Lung (tissue), 12 donors: Measurements from ENCODE around the gene XPR1. TPM values are rescaled to one million over a fixed set of nuclear protein-coding genes. Genes with fewer than 3 reads are reported as not detected.
A peak's percentile ranks its signal among the peaks of the same experiment; 100 is the strongest.

Source experiments
- ATAC-seq: fragments of 200-7000 bp; cut with Tn5 transposase; one replicate; pipeline ENCODE4 v1.9.1; 2020; ENCODE audit warnings: moderate number of reproducible peaks; ENCODE audit not compliant: insufficient read depth, low FRiP score
- DNase-seq, 3 donors: peaks; one replicate each; pipeline ENCODE4 v3.0.0-alpha.2; 2013 to 2017
- H3K27ac ChIP-seq, 2 donors: one replicate each; pipeline ENCODE4 v1.5.1; 2013; ENCODE audit warnings: mild to moderate bottlenecking in 2 of 2, moderate library complexity in 2 of 2, control low read depth in 1 of 2, inconsistent platforms in 1 of 2, low read depth in 1 of 2, low read length in 1 of 2
- H3K27me3 ChIP-seq, 3 donors: one replicate each; pipeline ENCODE4 v1.5.1; 2013; ENCODE audit warnings: low read length in 2 of 3; ENCODE audit not compliant: control insufficient read depth in 3 of 3, insufficient read depth in 3 of 3
- H3K36me3 ChIP-seq, 4 donors: one replicate each; pipeline ENCODE4 v1.5.1; 2013; ENCODE audit warnings: low read length in 4 of 4, mild to moderate bottlenecking in 1 of 4, moderate library complexity in 1 of 4; ENCODE audit not compliant: control insufficient read depth in 4 of 4, insufficient read depth in 4 of 4
- H3K4me1 ChIP-seq, 5 donors: one replicate each; pipeline ENCODE4 v1.5.1; 2013; ENCODE audit warnings: low read length in 5 of 5, mild to moderate bottlenecking in 2 of 5, moderate library complexity in 1 of 5; ENCODE audit not compliant: control insufficient read depth in 5 of 5, insufficient read depth in 5 of 5
- H3K4me3 ChIP-seq: one replicate; pipeline ENCODE4 v1.5.1; 2013; ENCODE audit warnings: mild to moderate bottlenecking, control low read depth, moderate library complexity
- H3K9ac ChIP-seq, 2 donors: one replicate each; pipeline ENCODE4 v1.5.1; 2013; ENCODE audit warnings: low read length in 2 of 2, control low read depth in 1 of 2; ENCODE audit not compliant: insufficient read depth in 1 of 2
- H3K9me3 ChIP-seq, 4 donors: one replicate each; pipeline ENCODE4 v1.5.1; 2013; ENCODE audit warnings: low read length in 3 of 4, mild to moderate bottlenecking in 1 of 4, moderate library complexity in 1 of 4; ENCODE audit not compliant: control insufficient read depth in 4 of 4, insufficient read depth in 3 of 4
- CTCF ChIP-seq: IDR thresholded peaks from 2 replicates; pipeline ENCODE4 v1.5.1; 2012; ENCODE audit warnings: mild to moderate bottlenecking; ENCODE audit errors: control extremely low read depth, extremely low read depth
- WGBS, 2 donors: extraction: QIAGEN DNeasy Blood & Tissue Kit; methylation state at CpG; one replicate each; pipeline ENCODE4 v1.1.7; 2013; 5-methylcytosine and 5-hydroxymethylcytosine counted together
- polyA plus RNA-seq, 2 donors: library from polyadenylated mRNA; stranded (reverse); fragments of 200-250 nt; gene quantifications; one replicate each; pipeline ENCODE4 v1.2.1, GENCODE V29; 2013
- total RNA-seq, 2 donors: library from RNA; depleted of rRNA in 1 of 2; stranded (reverse); fragments of >200 nt in 1 of 2; gene quantifications; one replicate each; pipeline ENCODE4 v1.2.1, GENCODE V29; 2014 to 2021
- donor health status: control.
- donor health status: control.
- donor health status: Bipolar disorder and iron deficiency.
- donor health status: healthy.
- donor health status: DM: yes; HTN: yes; CAD: no.

The XPR1 gene
- total and polyA plus RNA-seq, 4 donors: 7.4 to 44.0 (median 21.9) TPM

- Histone ChIP-seq H3K27me3 (no peaks in the 10 kb centered on the region), H3K4me3 (no peak overlapping the region), H3K9me3 (no peaks in the 10 kb centered on the region), H3K27ac (no peak overlapping the region), H3K36me3 (peaks cover 0 to 2% (median 0%) of the 10 kb centered on the region in 4 donors), H3K9ac (no peak overlapping the region), H3K4me1 (peaks cover 0 to 9% (median 0%) of the 10 kb centered on the region in 5 donors)
- ATAC-seq (no peak), DNase-seq (no peak)
- TF ChIP-seq CTCF: no peak
Measured at GRCh38 chr1:180672505-180672904, 40.7 kb downstream of the XPR1 start.

- Histone ChIP-seq H3K27me3 (no peaks in the 10 kb centered on the region), H3K4me1 (peaks cover 0 to 9% (median 0%) of the 10 kb centered on the region in 5 donors), H3K9ac (no peak overlapping the region), H3K27ac (no peak overlapping the region), H3K4me3 (no peak overlapping the region), H3K36me3 (no peaks in the 10 kb centered on the region), H3K9me3 (no peaks in the 10 kb centered on the region)
- peak in 2 of 3 donors; percentile 15 to 29 for DNase-seq
- 0% methylated on average over 1 of the region's 1 CpG for WGBS, 2 donors
- ATAC-seq: no peak
- no peak for TF ChIP-seq CTCF
Measured at GRCh38 chr1:180674603-180675530, 43.0 kb downstream of the XPR1 start.

- Histone ChIP-seq H3K36me3 (no peaks in the 10 kb centered on the region), H3K27me3 (no peaks in the 10 kb centered on the region), H3K4me3 (no peak overlapping the region), H3K9ac (no peak overlapping the region), H3K27ac (no peak overlapping the region), H3K9me3 (no peaks in the 10 kb centered on the region), H3K4me1 (peaks cover 0 to 9% (median 0%) of the 10 kb centered on the region in 5 donors)
- ATAC-seq (no peak), DNase-seq (no peak)
- TF ChIP-seq CTCF: no peak
- WGBS, 2 donors: 91 to 95% methylated on average over 2 of the region's 2 CpGs
Measured at GRCh38 chr1:180675586-180675985, 43.8 kb downstream of the XPR1 start.
